Measurements from ENCODE around the gene CDH5. TPM values are rescaled to one million over a fixed set of nuclear protein-coding genes. Genes with fewer than 3 reads are reported as not detected.

CDH5 gene
- total RNA-seq, 1 donor from 2014 or later, result not detected

DNA sequence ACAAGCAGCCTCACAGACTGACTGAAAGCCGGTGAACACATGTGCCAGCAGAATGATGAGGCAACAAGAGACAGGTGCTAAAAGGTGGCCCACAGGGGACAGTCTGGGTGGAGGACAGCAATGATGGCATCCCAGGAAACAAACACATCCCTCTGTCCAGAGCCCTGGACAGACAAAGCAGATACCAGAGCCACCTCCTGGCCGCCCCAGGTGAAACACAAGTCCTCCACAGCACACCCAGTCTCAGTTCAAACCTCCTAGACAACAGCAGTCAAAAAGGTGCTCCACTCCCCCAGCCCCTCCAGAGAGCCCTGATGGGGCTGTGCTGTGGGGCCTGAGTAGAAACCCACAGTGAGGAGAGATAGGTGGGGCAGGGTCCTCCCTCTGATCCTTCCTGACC lies 20.3 kb upstream of the CDH5 start:
- Histone ChIP-seq H3K36me3 (ENCODE audit: control insufficient read depth, insufficient read depth, low read length) (no peaks in the 10 kb centered on the region), H3K4me3 (ENCODE audit: low read depth, low read length) (no peak overlapping the region), H3K27me3 (ENCODE audit: control insufficient read depth, insufficient read depth, low read length) (peaks cover 2% of the 10 kb centered on the region)
- TF ChIP-seq, protein P1, sequence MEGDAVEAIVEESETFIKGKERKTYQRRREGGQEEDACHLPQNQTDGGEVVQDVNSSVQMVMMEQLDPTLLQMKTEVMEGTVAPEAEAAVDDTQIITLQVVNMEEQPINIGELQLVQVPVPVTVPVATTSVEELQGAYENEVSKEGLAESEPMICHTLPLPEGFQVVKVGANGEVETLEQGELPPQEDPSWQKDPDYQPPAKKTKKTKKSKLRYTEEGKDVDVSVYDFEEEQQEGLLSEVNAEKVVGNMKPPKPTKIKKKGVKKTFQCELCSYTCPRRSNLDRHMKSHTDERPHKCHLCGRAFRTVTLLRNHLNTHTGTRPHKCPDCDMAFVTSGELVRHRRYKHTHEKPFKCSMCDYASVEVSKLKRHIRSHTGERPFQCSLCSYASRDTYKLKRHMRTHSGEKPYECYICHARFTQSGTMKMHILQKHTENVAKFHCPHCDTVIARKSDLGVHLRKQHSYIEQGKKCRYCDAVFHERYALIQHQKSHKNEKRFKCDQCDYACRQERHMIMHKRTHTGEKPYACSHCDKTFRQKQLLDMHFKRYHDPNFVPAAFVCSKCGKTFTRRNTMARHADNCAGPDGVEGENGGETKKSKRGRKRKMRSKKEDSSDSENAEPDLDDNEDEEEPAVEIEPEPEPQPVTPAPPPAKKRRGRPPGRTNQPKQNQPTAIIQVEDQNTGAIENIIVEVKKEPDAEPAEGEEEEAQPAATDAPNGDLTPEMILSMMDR (IDR thresholded peaks at IDR 0.05; ENCODE audit: insufficient read depth, low read length, severe bottlenecking), result peak; percentile 4
- no peak for FAIRE-seq
- DNase-seq (ENCODE audit: low read depth), result no peak

DNA sequence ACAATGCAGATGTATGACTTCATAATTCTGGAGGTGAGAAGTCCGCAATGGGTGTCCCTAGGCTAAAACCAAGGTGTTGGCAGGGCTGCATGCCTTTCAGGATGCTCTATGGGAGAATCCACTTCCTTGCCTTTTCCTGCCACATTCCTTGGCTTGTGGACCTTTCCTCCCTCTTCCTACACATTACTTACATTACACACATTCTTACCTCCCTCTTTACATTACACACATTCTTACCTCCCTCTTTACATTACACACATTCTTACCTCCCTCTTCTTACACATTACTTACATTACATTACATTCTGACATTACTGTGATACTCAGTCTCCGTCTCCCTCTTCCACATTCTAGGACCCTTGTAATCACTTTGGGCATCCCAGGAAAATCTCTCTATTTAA lies 14.2 kb upstream of the CDH5 start:
- no peak overlapping the region for H3K4me3 ChIP-seq (ENCODE audit: low read depth, low read length)
- peaks cover 5% of the 10 kb centered on the region for H3K27me3 ChIP-seq (ENCODE audit: control insufficient read depth, insufficient read depth, low read length)
- no peaks in the 10 kb centered on the region for H3K36me3 ChIP-seq (ENCODE audit: control insufficient read depth, insufficient read depth, low read length)
- DNase-seq (ENCODE audit: low read depth) (no peak), FAIRE-seq (no peak)
- TF ChIP-seq, protein P1 (IDR thresholded peaks at IDR 0.05; ENCODE audit: insufficient read depth, low read length, severe bottlenecking), result no peak

DNA sequence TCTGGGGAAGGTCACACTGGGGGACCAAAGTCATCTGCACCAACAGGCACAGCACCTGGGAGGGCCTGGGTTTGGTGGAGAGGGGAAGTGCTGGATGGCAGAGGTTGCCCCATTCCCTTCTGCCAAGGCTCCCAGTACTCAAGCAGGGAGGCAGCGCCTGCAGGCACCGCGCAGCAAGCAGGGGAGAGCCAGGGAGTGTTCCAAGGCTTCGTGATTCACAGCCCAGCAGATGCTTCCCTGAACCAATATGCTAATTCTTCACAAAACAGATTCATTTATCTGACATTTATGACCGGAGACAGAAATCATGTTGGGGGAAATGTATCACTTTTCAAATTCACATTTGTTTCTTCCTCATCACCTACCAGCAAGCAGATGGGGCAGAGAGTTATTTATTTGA lies 13.4 kb upstream of the CDH5 start:
- TF ChIP-seq, protein P1 (IDR thresholded peaks at IDR 0.05; ENCODE audit: insufficient read depth, low read length, severe bottlenecking), result no peak
- no peak for FAIRE-seq
- Histone ChIP-seq H3K36me3 (ENCODE audit: control insufficient read depth, insufficient read depth, low read length) (no peaks in the 10 kb centered on the region), H3K4me3 (ENCODE audit: low read depth, low read length) (no peak overlapping the region), H3K27me3 (ENCODE audit: control insufficient read depth, insufficient read depth, low read length) (peaks cover 3% of the 10 kb centered on the region)
- no peak for DNase-seq (ENCODE audit: low read depth)

DNA sequence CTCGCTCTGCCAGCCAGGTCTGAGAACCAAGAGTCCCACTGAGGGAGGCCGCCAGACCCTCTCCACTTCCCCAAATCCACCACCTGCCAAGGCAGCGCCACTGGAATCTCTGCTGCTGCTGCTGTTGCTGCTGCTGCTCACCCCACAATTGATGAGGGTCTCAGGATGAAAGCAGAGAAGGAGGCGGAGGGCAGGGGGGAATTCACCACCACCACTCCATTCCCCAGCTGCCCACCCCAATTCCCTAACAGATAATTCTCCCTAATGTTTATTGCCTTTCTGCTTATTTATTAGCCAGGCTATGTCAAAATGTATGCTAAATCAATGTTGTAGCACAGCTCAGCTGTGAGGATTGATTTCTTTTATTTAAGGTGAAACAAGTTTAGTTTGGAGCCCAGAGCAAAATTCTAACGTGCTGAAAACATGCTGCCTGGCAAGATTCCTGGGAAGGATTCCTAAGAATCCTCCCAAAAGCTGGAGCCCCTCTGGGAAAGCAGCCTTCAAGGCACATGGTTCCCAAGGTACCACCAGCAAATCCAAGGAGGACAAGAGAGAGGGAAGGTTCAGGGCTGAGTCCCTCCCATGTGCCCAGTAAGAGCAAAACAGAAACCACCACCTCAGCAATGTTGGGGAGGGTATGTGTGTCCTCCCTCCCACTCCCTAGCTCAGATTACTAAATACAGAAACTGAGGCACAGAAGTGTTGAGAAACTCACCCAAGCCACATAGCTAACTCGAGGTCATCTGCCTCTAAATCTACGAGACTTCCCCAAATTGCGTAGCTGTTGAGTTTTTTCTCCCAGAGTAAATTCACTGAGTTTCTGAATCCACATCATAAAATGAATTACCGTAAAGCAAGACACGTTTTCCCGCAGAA lies 12.2 kb upstream of the CDH5 start:
- Histone ChIP-seq H3K4me3 (ENCODE audit: low read depth, low read length) (no peak overlapping the region), H3K27me3 (ENCODE audit: control insufficient read depth, insufficient read depth, low read length) (peaks cover 3% of the 10 kb centered on the region), H3K36me3 (ENCODE audit: control insufficient read depth, insufficient read depth, low read length) (no peaks in the 10 kb centered on the region)
- DNase-seq (ENCODE audit: low read depth), result no peak
- FAIRE-seq, result no peak
- TF ChIP-seq, protein P1 (IDR thresholded peaks at IDR 0.05; ENCODE audit: insufficient read depth, low read length, severe bottlenecking), result no peak

DNA sequence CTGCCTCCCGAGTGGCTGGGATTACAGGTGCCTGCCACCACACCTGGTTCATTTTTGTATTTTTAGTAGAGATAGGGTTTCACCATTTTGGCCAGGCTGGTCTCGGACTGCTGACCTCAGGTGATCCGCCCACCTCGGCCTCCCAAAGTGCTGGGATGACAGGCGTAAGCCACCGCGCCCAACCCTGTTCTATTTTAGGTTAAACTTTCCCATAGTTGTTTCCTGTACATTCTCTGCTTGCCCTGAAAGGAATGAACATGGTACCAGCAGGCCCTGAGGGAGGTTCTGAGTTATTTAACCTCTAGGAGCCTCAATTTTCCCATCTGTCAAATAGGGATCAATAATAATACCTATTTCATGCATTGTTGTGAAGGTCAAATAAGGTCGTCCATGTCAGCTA lies 11.0 kb upstream of the CDH5 start:
- H3K27me3 ChIP-seq (ENCODE audit: control insufficient read depth, insufficient read depth, low read length), result peaks cover 3% of the 10 kb centered on the region
- TF ChIP-seq, protein P1 (IDR thresholded peaks at IDR 0.05; ENCODE audit: insufficient read depth, low read length, severe bottlenecking), result no peak
- no peak for FAIRE-seq

More for the DNA sequence above, 11.0 kb upstream of the CDH5 start:
- H3K4me3 ChIP-seq (ENCODE audit: low read depth, low read length), result no peak overlapping the region
- H3K36me3 ChIP-seq (ENCODE audit: control insufficient read depth, insufficient read depth, low read length), result no peaks in the 10 kb centered on the region
- no peak for DNase-seq (ENCODE audit: low read depth)

Measured in bronchial epithelial cell (primary cell).